Memory B cell (primary cell): Measurements from ENCODE around the gene SIPA1.

Experiments used
- ATAC-seq: fragments of 150-1000 bp; cut with Tn5 transposase; 2 replicates; pipeline ENCODE4 v1.10.0; 2021; ENCODE audit warnings: low read depth, mild to moderate bottlenecking, moderate library complexity
- DNase-seq, 2 donors: peaks; one replicate each; pipeline ENCODE4 v3.0.0; 2022; ENCODE audit warnings: low spot score in 2 of 2
- H3K27ac Mint-ChIP-seq: one replicate; pipeline ENCODE4 v1.8.0; 2022; ENCODE audit warnings: mild to moderate bottlenecking, moderate library complexity, mixed read lengths
- H3K27me3 Mint-ChIP-seq: one replicate; pipeline ENCODE4 v1.8.0; 2022; ENCODE audit warnings: mixed read lengths
- H3K36me3 Mint-ChIP-seq: one replicate; pipeline ENCODE4 v1.8.0; 2022; ENCODE audit warnings: mild to moderate bottlenecking, mixed read lengths
- H3K4me1 Mint-ChIP-seq: one replicate; pipeline ENCODE4 v1.8.0; 2022; ENCODE audit warnings: mixed read lengths
- H3K4me3 Mint-ChIP-seq: one replicate; pipeline ENCODE4 v1.8.0; 2022; ENCODE audit warnings: mild to moderate bottlenecking, moderate library complexity, mixed read lengths
- H3K9me3 Mint-ChIP-seq: one replicate; pipeline ENCODE4 v1.8.0; 2022; ENCODE audit warnings: mixed read lengths

Gene SIPA1

DNA sequence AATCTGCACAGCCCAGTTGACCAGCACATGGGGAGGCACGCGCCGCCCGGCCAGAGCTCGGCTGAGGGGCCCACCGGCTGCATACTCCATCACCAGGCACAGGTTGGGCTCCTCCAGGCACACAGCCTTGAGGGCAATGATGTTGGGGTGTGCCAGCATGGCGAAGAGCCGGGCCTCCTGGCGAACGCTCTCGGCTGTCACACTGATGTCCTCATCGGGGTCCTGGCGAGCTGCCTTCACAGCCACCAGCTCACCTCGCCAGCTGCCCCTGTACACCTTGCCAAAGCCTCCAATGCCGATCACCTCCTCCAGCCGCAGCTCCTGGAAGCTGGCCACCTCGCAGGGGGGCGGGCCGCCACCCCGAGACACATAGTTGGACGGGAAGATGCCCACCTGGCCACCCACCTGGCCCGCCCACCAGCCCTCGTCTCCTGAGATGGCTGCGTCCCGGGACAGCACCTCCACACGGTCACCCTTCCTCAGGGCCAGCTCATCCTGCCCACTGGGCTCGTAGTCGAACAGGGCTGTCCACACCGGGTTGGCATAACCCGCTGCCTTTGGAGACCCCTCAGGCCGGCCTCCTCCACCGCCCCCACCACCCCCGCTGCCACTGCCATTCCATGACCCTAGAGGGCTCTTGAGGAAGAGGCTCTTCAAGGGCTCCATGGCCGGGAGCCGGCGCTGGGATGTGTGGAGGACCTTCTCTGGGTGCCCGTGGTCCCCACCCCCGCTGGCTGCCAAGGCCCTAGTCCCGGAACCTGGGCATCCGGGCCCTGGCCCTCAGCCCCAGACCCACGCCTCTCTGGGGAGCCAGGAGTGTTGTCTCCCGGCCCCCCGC is 24.6 kb upstream of the SIPA1 start:
- Mint-ChIP-seq H3K36me3 (peaks cover 11% of the 10 kb centered on the region), H3K27me3 (no peaks in the 10 kb centered on the region), H3K27ac (peak overlapping the region; percentile 87), H3K4me1 (peaks cover 41% of the 10 kb centered on the region), H3K4me3 (peak overlapping the region; percentile 95), H3K9me3 (no peaks in the 10 kb centered on the region)
- ATAC-seq (no peak), DNase-seq (no peak)

DNA sequence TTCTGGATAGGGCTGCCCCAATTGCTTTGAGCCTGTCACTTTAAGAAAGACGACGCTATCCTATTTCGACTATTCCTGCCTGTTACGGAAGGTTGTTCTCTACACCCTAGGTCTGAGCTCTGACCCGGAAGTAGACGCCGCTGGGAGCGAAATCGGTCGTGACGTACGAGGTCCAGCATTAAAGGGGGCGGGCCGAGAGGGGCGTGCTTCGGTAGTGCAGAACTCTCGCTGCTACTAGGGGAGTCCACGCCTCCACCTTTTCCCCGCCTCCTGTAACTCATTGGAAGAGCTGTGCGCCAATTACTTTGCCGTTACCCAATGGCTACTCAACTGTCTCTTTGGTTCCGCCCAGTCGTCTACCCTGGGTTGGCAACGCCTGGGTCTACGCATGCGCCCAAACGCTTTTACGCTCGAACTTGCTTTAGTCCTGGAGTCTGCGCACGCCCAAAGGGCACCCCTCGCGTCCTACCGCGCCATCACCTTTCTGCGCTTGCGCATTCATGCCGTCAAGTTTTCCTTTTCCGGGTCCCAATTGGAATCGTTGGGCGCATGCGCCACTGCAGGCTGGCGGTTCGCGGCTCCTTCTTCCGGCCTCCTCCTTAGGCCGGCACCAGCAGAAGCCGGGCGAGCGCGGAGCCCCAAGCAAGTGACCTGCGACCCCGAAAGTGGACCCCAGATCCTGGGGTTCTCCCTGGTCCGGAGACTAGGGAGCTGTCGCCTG is 22.5 kb upstream of the SIPA1 start, which contains the start of gene PCNX3:
Gene PCNX3, plus strand, starts transcription at position 548 of the 721 bp plus-strand sequence. CDS start 536 bp downstream, outside the sequence.
- Mint-ChIP-seq H3K36me3 (peaks cover 11% of the 10 kb centered on the region), H3K9me3 (no peaks in the 10 kb centered on the region), H3K27ac (peak within 1 kb of the TSS; percentile 88), H3K4me1 (peaks cover 33% of the 10 kb centered on the region), H3K27me3 (no peaks in the 10 kb centered on the region), H3K4me3 (peak within 1 kb of the TSS; percentile 97)
- ATAC-seq (peak; percentile 82), DNase-seq (peak; percentile 95 to 99)

DNA sequence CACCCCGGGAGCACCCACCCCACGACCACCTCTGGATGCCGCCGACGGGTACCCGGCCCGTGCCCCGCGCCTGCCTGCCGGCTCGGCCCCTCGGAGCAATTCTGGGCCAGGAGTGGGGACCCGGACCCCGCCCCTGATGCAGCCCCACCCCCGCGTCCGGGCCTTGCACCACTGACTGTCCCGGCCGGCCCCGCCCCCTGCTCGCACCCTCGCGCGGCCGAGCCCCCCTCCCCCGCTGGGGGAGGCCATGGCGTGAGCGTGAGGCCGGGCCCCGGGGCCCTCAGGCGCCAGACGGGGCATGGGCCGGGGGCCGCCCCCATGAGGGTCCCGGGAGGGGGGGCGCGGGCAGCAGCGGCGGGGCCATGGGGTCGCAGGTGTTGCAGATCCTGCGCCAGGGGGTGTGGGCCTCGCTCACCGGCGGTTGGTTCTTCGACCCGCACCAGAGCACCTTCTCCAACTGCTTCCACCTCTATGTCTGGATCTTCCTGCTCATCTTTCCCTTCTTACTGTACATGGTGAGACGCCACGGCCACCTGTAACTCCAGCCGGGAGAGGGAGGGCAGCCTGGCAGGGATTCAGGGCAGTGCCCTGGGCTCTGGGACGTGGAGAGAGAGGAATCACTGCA is 21.8 kb upstream of the SIPA1 start:
- Mint-ChIP-seq H3K27ac (peak overlapping the region; percentile 88), H3K9me3 (no peaks in the 10 kb centered on the region), H3K27me3 (no peaks in the 10 kb centered on the region), H3K4me1 (peaks cover 28% of the 10 kb centered on the region), H3K4me3 (peak overlapping the region; percentile 97), H3K36me3 (peaks cover 11% of the 10 kb centered on the region)
- no peak for ATAC-seq
- DNase-seq = no peak

DNA sequence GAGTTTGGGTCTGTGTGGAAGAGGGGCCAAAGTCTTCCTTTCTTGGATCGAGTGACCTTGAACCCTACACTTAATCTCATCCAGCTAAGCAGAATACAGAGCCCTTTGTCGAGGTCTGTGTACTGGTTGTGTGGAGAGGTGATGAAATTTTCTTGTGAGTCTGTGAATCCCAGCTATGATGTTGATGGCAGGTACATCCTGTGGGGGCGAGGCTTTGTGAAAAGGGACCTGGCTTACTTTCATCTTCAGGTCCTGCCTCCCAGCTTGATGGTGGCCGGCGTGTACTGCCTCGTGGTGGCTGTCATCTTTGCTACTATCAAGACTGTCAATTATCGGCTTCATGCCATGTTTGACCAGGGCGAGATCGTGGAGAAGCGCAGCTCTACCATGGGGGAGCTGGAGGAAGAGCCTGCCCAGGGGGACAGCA is 21.3 kb upstream of the SIPA1 start:
- Mint-ChIP-seq H3K9me3 (no peaks in the 10 kb centered on the region), H3K36me3 (peaks cover 11% of the 10 kb centered on the region), H3K27me3 (no peaks in the 10 kb centered on the region), H3K27ac (peak overlapping the region; percentile 88), H3K4me3 (peak overlapping the region; percentile 97), H3K4me1 (peaks cover 26% of the 10 kb centered on the region)
- ATAC-seq = no peak
- no peak for DNase-seq

DNA sequence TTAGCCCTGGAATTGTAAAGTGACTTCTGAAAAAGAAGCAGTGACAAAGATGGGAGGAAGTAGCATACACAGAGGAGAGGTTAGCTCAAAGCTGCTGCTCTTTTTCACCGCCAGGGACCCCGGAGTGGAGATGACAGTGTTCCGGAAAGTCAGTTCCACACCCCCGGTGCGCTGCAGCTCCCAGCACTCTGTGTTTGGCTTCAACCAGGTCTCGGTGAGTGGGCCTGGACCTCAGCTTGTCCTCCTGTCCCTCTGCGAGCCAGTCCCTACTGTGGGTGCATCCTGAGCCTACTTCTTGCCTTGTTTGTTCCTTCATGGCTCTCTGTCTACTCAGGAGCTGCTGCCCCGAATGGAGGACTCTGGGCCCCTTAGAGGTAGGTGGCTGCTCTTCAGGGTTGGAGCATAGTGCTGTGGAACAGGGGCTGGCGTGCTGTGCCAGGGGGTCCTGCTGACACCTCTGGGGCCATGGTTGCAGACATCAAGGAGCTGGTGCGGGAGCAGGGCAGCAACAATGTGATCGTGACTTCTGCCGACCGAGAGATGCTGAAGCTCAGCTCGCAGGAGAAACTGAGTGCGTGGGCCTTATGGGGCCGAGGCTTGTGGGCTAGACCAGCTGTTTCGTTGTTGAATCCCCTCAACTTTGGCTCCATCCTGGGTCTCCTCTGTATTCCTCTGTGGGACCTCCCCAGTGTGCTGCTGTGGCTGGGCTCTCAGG is 20.6 kb upstream of the SIPA1 start:
- no peaks in the 10 kb centered on the region for H3K9me3 Mint-ChIP-seq
- H3K36me3 Mint-ChIP-seq = peaks cover 11% of the 10 kb centered on the region
- H3K27me3 Mint-ChIP-seq = no peaks in the 10 kb centered on the region
- ATAC-seq (no peak), DNase-seq (no peak)
- H3K27ac Mint-ChIP-seq = no peak overlapping the region
- H3K4me3 Mint-ChIP-seq = peak overlapping the region; percentile 97
- peaks cover 25% of the 10 kb centered on the region for H3K4me1 Mint-ChIP-seq

DNA sequence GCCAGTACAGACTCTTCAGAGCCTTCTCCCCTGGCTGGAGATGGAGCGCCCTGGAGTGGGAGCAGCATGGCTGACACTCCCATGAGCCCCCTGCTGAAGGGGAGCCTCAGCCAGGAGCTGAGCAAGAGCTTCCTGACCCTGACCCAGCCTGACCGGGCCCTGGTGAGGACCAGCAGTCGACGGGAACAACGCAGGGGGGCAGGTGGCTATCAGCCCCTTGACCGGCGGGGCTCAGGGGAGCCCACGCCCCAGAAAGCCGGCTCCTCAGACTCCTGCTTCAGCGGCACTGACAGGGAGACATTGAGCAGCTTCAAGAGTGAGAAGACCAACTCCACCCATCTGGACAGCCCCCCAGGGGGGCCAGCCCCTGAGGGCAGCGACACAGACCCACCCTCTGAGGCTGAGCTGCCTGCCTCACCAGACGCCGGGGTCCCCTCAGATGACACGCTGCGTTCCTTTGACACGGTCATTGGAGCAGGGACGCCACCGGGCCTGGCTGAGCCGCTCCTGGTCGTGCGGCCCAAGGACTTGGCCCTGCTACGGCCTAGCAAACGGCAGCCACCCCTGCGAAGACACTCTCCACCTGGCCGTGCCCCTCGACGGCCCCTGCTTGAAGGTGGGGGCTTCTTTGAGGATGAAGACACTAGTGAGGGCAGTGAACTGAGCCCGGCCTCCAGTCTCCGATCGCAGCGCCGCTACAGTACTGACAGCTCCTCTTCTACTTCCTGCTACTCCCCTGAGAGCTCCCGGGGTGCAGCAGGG is 19.7 kb upstream of the SIPA1 start:
- no peak for DNase-seq
- ATAC-seq = no peak
- peaks cover 12% of the 10 kb centered on the region for H3K36me3 Mint-ChIP-seq
- no peaks in the 10 kb centered on the region for H3K27me3 Mint-ChIP-seq
- H3K4me3 Mint-ChIP-seq = no peak overlapping the region
- no peak overlapping the region for H3K27ac Mint-ChIP-seq
- H3K4me1 Mint-ChIP-seq = peaks cover 19% of the 10 kb centered on the region
- H3K9me3 Mint-ChIP-seq = no peaks in the 10 kb centered on the region

DNA sequence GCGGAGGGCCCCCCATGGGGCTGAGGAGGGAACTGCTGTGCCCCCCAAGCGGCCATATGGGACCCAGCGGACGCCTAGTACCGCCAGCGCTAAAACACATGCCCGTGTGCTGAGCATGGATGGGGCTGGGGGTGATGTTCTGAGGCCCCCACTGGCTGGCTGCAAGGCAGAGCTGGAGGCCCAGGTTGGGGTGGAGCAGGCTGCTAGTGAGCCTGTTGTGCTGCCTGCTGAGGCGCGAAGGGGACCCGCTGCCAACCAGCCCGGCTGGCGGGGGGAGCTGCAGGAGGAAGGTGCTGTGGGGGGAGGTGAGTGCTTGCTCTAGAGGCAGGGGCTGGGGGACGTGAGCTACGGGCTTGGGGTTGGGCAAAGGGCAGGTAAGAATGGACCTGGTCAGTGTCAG is 19.1 kb upstream of the SIPA1 start:
- H3K4me1 Mint-ChIP-seq = peaks cover 14% of the 10 kb centered on the region
- no peak for DNase-seq
- no peak overlapping the region for H3K4me3 Mint-ChIP-seq
- H3K36me3 Mint-ChIP-seq = peaks cover 12% of the 10 kb centered on the region
- H3K27me3 Mint-ChIP-seq = no peaks in the 10 kb centered on the region
- ATAC-seq = no peak
- no peak overlapping the region for H3K27ac Mint-ChIP-seq
- H3K9me3 Mint-ChIP-seq = no peaks in the 10 kb centered on the region

DNA sequence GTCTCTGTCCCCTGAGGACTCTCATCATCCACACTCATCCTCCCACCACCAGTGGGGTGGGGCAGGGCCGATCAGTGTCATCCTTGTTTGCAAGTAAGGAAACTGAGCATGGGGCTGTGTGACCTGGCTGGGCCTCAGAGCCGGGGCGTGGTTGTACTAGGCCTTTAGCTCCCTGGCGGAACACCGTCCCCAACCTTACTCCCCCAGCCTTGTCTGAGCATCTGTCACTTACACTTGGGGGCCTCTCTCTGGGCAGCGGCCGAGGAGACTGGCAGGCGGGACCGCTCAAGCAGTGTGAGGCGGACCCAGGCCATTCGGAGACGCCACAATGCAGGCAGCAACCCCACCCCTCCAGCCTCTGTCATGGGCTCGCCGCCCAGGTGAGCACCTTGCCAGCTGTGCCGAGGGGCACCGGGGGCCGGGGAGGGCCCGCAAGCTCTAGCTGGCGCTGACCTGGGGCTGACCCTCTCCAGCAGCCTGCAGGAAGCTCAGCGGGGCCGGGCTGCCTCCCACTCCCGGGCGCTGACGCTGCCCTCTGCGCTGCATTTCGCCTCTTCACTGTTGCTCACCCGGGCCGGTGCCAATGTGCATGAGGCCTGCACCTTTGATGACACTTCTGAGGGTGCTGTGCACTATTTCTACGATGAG is 18.5 kb upstream of the SIPA1 start:
- no peak for ATAC-seq
- Mint-ChIP-seq H3K4me1 (peaks cover 14% of the 10 kb centered on the region), H3K36me3 (peaks cover 15% of the 10 kb centered on the region), H3K4me3 (no peak overlapping the region), H3K9me3 (no peaks in the 10 kb centered on the region), H3K27me3 (no peaks in the 10 kb centered on the region), H3K27ac (no peak overlapping the region)
- no peak for DNase-seq

DNA sequence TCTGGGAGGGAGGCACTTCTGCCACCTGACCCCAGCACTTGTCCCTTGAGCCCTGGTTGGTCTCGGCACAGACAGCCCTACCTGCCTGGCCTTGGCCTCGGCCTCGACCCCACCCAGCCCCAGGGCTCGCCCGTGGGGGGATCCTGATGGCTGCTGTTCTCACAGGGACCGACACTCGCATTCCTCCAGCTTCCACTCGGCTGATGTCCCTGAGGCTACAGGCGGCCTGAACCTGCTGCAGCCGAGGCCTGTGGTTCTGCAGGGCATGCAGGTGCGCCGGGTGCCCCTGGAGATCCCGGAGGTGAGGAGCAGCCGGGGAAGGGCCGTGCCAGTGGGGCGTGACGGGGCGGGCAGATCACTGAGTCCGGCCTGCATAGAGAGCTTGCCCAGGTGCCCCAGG is 17.2 kb upstream of the SIPA1 start:
- Mint-ChIP-seq H3K36me3 (peaks cover 15% of the 10 kb centered on the region), H3K27ac (no peak overlapping the region)
- no peak for ATAC-seq

DNA sequence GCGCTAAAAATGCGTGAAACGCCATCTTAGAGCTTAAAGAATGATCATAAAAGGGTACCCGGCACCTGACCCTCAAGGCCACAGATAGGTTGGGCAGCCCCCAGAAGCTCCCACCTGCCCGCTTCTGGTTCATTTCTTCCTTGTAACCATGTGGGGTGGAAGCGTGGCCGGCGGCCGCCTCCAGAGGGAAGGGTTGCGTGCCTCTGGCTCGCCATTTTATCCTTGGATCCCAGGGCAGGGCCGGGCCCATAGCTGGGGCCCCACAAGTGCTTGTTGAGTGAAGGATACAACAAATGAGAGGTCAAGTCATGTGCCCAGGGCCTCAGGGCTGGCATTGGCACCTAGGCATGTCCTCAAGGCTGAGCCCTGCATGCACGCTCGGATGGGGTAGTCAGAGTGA is 16.4 kb upstream of the SIPA1 start:
- Mint-ChIP-seq H3K9me3 (no peaks in the 10 kb centered on the region), H3K4me3 (no peak overlapping the region), H3K27ac (no peak overlapping the region), H3K36me3 (peaks cover 13% of the 10 kb centered on the region), H3K27me3 (no peaks in the 10 kb centered on the region), H3K4me1 (peaks cover 16% of the 10 kb centered on the region)
- DNase-seq (no peak), ATAC-seq (no peak)

More for the DNA sequence above, 17.2 kb upstream of the SIPA1 start:
- H3K27me3 Mint-ChIP-seq = no peaks in the 10 kb centered on the region
- H3K4me1 Mint-ChIP-seq = peaks cover 14% of the 10 kb centered on the region
- no peak for DNase-seq
- no peaks in the 10 kb centered on the region for H3K9me3 Mint-ChIP-seq
- H3K4me3 Mint-ChIP-seq = no peak overlapping the region

DNA sequence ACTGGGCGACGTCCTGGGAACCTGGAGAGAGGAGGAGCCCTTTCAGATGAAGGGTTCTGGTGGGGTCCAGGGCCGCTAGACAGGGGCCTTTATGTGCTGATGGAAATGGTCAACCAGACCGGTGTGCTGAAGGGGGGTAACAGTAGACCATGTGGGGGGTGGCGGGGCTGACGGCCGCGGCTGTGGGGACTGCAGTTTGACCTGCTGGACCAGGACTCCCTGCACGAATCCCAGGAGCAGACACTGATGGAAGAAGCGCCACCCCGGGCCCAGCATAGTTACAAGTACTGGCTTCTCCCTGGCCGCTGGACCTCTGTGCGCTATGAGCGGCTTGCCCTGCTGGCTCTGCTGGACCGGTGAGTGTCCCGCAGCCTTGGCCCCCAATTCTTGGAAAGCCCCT is 15.9 kb upstream of the SIPA1 start:
- H3K4me1 Mint-ChIP-seq = peaks cover 11% of the 10 kb centered on the region
- no peak overlapping the region for H3K4me3 Mint-ChIP-seq
- no peaks in the 10 kb centered on the region for H3K9me3 Mint-ChIP-seq
- H3K27me3 Mint-ChIP-seq = no peaks in the 10 kb centered on the region
- DNase-seq (no peak), ATAC-seq (no peak)
- no peak overlapping the region for H3K27ac Mint-ChIP-seq
- H3K36me3 Mint-ChIP-seq = peaks cover 9% of the 10 kb centered on the region

DNA sequence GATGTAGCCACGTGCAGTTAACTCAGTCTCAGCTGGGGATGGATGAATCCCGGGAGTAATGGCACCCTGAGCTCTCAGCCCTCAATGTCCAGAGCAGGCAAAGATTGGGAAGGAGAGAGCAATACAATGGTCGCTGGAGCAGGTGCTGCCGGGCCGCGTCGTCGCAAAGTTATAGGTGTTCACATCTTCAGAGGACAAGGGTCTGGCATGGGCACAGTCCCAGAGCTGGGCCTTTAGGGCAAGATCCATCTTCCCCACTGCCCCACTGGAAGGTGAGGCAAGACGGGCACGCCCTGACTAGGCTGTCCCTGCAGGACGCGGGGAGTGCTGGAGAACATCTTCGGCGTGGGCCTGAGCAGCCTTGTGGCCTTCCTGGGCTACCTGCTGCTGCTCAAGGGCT is 14.7 kb upstream of the SIPA1 start:
- Mint-ChIP-seq H3K4me1 (peaks cover 9% of the 10 kb centered on the region), H3K36me3 (peaks cover 11% of the 10 kb centered on the region), H3K4me3 (no peak overlapping the region), H3K27ac (no peak overlapping the region), H3K27me3 (no peaks in the 10 kb centered on the region), H3K9me3 (no peaks in the 10 kb centered on the region)
- DNase-seq (no peak), ATAC-seq (no peak)
